ENCODE measurements around the gene CORO2A. TPM values are rescaled to one million over a fixed set of nuclear protein-coding genes. Genes with fewer than 3 reads are reported as not detected.

CORO2A gene
- total and polyA plus RNA-seq, 10 donors = 1.3 to 11.0 (median 6.1) TPM

GRCh38 chr9:98162613-98163012 lies 29.8 kb downstream of the CORO2A start:
- peaks cover 0 to 4% (median 0%) of the 10 kb centered on the region in 6 donors for H3K36me3 ChIP-seq
- H3K27ac ChIP-seq = no peak overlapping the region
- 90 to 97% (median 96%) methylated on average over 8 to 12 of the region's 12 CpGs for WGBS, 5 donors
- no peaks in the 10 kb centered on the region for H3K9me3 ChIP-seq
- no peak overlapping the region for H3K4me3 ChIP-seq
- intact Hi-C loops (cut with DNase I; ENCODE audit: low total_unique reads) = no loop called here
- no peak for TF ChIP-seq POLR2A (IDR thresholded peaks at IDR 0.05)
- no peak for TF ChIP-seq POLR2AphosphoS5 (IDR thresholded peaks at IDR 0.05)
- TF ChIP-seq, protein P1, sequence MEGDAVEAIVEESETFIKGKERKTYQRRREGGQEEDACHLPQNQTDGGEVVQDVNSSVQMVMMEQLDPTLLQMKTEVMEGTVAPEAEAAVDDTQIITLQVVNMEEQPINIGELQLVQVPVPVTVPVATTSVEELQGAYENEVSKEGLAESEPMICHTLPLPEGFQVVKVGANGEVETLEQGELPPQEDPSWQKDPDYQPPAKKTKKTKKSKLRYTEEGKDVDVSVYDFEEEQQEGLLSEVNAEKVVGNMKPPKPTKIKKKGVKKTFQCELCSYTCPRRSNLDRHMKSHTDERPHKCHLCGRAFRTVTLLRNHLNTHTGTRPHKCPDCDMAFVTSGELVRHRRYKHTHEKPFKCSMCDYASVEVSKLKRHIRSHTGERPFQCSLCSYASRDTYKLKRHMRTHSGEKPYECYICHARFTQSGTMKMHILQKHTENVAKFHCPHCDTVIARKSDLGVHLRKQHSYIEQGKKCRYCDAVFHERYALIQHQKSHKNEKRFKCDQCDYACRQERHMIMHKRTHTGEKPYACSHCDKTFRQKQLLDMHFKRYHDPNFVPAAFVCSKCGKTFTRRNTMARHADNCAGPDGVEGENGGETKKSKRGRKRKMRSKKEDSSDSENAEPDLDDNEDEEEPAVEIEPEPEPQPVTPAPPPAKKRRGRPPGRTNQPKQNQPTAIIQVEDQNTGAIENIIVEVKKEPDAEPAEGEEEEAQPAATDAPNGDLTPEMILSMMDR (IDR thresholded peaks at IDR 0.05 in 8 of 11, conservative IDR thresholded peaks at IDR 0.05 in 3 of 11) = no peak
- no peaks in the 10 kb centered on the region for H3K27me3 ChIP-seq (replicated peaks in 1 of 7)
- H3K4me1 ChIP-seq = peaks cover 0 to 15% (median 0%) of the 10 kb centered on the region in 6 donors
- no peak for DNase-seq

DNA sequence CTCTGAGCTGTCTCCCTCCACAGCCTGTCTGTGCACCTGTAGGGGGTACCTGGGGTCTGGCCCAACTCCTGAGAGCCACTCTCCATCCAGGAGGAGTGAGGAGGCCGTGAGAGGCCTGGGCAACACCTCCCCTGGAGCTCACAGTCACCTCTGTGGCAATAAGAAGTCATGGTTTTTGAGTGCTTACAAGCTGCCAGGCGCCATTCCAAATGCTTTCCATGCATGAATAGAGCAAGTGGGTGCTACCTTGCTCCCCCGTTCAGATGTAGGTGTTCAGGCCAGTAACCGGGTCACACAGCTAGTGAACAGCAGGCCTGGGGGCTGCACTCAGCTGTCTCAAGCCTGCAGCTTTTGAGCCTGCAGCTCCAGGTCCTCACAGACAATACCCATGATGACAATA lies 30.6 kb downstream of the CORO2A start:
- Histone ChIP-seq H3K4me1 (peaks cover 0 to 14% (median 0%) of the 10 kb centered on the region in 6 donors), H3K4me3 (no peak overlapping the region), H3K36me3 (peaks cover 0 to 11% (median 0%) of the 10 kb centered on the region in 6 donors), H3K27me3 (replicated peaks in 1 of 7) (no peaks in the 10 kb centered on the region), H3K9me3 (no peaks in the 10 kb centered on the region), H3K27ac (no peak overlapping the region)
- DNase-seq = no peak
- intact Hi-C loops (cut with DNase I; ENCODE audit: low total_unique reads) = no loop called here
- WGBS, 5 donors = 82 to 99% (median 87%) methylated on average over 3 to 4 of the region's 4 CpGs
- TF ChIP-seq POLR2AphosphoS5 (IDR thresholded peaks at IDR 0.05) (no peak), POLR2A (IDR thresholded peaks at IDR 0.05) (no peak)
- TF ChIP-seq, protein P1 (IDR thresholded peaks at IDR 0.05 in 8 of 11, conservative IDR thresholded peaks at IDR 0.05 in 3 of 11) = no peak

- no peak for DNase-seq
- Histone ChIP-seq H3K4me3 (no peak overlapping the region), H3K36me3 (peaks cover 0 to 29% (median 2%) of the 10 kb centered on the region in 6 donors), H3K9me3 (no peaks in the 10 kb centered on the region), H3K4me1 (peaks cover 0 to 5% (median 0%) of the 10 kb centered on the region in 6 donors), H3K27me3 (replicated peaks in 1 of 7) (no peaks in the 10 kb centered on the region), H3K27ac (no peak overlapping the region)
- TF ChIP-seq, protein P1 (IDR thresholded peaks at IDR 0.05 in 8 of 11, conservative IDR thresholded peaks at IDR 0.05 in 3 of 11) = no peak
- TF ChIP-seq POLR2AphosphoS5 (IDR thresholded peaks at IDR 0.05) = no peak
- 66 to 92% (median 86%) methylated on average over 6 of the region's 6 CpGs for WGBS, 5 donors
- intact Hi-C loops (cut with DNase I; ENCODE audit: low total_unique reads) = no loop called here
Observed at GRCh38 chr9:98159790-98160189, 32.6 kb downstream of the CORO2A start.

GRCh38 chr9:98159301-98159700 lies 33.1 kb downstream of the CORO2A start:
- Histone ChIP-seq H3K27me3 (replicated peaks in 1 of 7) (no peaks in the 10 kb centered on the region), H3K27ac (no peak overlapping the region), H3K9me3 (no peaks in the 10 kb centered on the region), H3K36me3 (peaks cover 0 to 34% (median 2%) of the 10 kb centered on the region in 6 donors), H3K4me1 (peaks cover 0 to under 1% (median 0%) of the 10 kb centered on the region in 6 donors), H3K4me3 (no peak overlapping the region)
- DNase-seq = no peak
- intact Hi-C loops (cut with DNase I; ENCODE audit: low total_unique reads) = no loop called here
- TF ChIP-seq POLR2AphosphoS5 (IDR thresholded peaks at IDR 0.05) (no peak), POLR2A (IDR thresholded peaks at IDR 0.05) (no peak)
- TF ChIP-seq, protein P1 (IDR thresholded peaks at IDR 0.05 in 8 of 11, conservative IDR thresholded peaks at IDR 0.05 in 3 of 11) = no peak
- 79 to 93% (median 87%) methylated on average over 5 of the region's 5 CpGs for WGBS, 5 donors

Measured in spleen (tissue), 11 donors.